ENCODE results near the gene WASF2.

The WASF2 gene

DNA sequence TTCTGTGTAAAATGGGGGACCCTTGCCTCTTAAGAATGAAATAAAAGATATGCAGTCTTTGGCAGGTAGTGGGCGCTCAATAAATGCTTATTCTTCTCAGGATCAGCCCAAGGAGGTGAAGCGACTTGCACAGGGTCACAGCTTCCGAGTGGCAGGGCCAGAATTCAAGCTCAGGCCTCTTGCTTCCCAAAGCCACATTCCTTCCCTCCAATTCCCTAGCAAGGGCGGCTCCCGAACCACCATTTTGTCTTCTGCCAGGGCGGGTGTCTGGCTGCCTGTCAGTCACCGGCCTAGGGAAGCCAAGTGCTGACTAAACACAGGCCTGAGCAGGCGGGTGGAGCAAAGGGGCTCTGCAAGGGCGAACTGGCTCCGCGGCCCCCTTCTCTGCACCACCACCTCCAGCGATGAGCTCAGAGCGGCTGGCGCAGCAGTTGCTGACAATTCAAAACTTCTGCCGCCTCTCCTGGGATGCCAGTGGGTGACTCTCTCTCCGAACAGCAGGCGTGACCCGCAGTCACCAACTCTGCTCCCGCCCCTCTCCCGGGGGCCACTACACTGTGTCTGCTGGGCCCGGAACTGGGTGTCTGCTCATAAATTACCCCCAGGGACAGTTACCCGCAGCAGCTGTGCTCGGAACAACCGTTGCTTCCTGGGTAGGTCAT, 86.8 kb downstream of the WASF2 start:
- Histone ChIP-seq H3K27me3 (ENCODE audit: insufficient read depth, low read length) (no peaks in the 10 kb centered on the region), H3K27ac (ENCODE audit: low read depth, low read length, poor library complexity, severe bottlenecking) (peak overlapping the region; percentile 94), H3K9me3 (ENCODE audit: low read length) (no peaks in the 10 kb centered on the region), H2AFZ (ENCODE audit: low read length) (no peak overlapping the region), H3K9ac (ENCODE audit: low read length) (peak overlapping the region; percentile 52), H3K9me2 (ENCODE audit: low read depth, low read length) (no peaks in the 10 kb centered on the region), H4K20me1 (ENCODE audit: insufficient read depth, low read length) (no peaks in the 10 kb centered on the region), H3K4me3 (ENCODE audit: low read depth, low read length, poor library complexity, severe bottlenecking) (peak overlapping the region; percentile 28), H3K79me2 (ENCODE audit: insufficient read depth, low read length) (no peaks in the 10 kb centered on the region), H3K4me1 (ENCODE audit: insufficient read depth, low read length, severe bottlenecking) (peaks cover 60% of the 10 kb centered on the region), H3F3A (ENCODE audit: insufficient read depth, low read length) (no peaks in the 10 kb centered on the region), H3K36me3 (ENCODE audit: insufficient read depth, low read length) (peaks cover 32% of the 10 kb centered on the region), H3K4me2 (ENCODE audit: low read length) (peak overlapping the region; percentile 65)
- TF ChIP-seq, protein P1, sequence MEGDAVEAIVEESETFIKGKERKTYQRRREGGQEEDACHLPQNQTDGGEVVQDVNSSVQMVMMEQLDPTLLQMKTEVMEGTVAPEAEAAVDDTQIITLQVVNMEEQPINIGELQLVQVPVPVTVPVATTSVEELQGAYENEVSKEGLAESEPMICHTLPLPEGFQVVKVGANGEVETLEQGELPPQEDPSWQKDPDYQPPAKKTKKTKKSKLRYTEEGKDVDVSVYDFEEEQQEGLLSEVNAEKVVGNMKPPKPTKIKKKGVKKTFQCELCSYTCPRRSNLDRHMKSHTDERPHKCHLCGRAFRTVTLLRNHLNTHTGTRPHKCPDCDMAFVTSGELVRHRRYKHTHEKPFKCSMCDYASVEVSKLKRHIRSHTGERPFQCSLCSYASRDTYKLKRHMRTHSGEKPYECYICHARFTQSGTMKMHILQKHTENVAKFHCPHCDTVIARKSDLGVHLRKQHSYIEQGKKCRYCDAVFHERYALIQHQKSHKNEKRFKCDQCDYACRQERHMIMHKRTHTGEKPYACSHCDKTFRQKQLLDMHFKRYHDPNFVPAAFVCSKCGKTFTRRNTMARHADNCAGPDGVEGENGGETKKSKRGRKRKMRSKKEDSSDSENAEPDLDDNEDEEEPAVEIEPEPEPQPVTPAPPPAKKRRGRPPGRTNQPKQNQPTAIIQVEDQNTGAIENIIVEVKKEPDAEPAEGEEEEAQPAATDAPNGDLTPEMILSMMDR (IDR thresholded peaks at IDR 0.05; ENCODE audit: low read length): peak; percentile 66
- no peak for TF ChIP-seq EZH2 (IDR thresholded peaks at IDR 0.05; ENCODE audit: borderline replicate concordance, low read length)

DNA sequence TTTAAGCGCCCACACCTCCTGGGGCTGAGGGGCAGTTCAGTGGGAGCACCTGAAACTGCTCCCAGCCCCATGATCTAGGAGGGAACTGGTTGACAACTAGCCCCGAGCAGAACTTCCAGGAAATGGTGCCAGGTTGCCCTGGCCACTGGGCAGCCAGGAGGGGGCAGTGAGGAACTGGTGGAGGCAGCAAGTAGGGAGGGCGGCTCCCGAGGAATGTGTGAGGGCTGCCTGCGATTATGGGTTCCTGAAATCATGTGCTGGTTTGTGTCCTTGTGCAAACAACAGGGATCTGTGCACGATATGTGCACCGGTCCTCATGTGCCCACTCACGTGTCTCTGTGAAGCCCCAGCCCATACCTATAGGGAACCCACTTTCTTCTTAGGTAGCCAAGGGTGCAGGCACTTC, 87.6 kb downstream of the WASF2 start:
- H3K36me3 ChIP-seq (ENCODE audit: insufficient read depth, low read length): peaks cover 23% of the 10 kb centered on the region
- H3K4me2 ChIP-seq (ENCODE audit: low read length): peak overlapping the region; percentile 65; the same call in 1 of the 2 replicates
- H2AFZ ChIP-seq (ENCODE audit: low read length): no peak overlapping the region
- no peak overlapping the region for H3K4me3 ChIP-seq (ENCODE audit: low read depth, low read length, poor library complexity, severe bottlenecking)
- H3K9ac ChIP-seq (ENCODE audit: low read length): peak overlapping the region; percentile 52; the same call in 1 of the 2 replicates
- H3K27ac ChIP-seq (ENCODE audit: low read depth, low read length, poor library complexity, severe bottlenecking): peak overlapping the region; percentile 94
- H3K27me3 ChIP-seq (ENCODE audit: insufficient read depth, low read length): no peaks in the 10 kb centered on the region
- H3K9me2 ChIP-seq (ENCODE audit: low read depth, low read length): no peaks in the 10 kb centered on the region
- H3K79me2 ChIP-seq (ENCODE audit: insufficient read depth, low read length): no peaks in the 10 kb centered on the region
- no peaks in the 10 kb centered on the region for H3K9me3 ChIP-seq (ENCODE audit: low read length)
- TF ChIP-seq, protein P1 (IDR thresholded peaks at IDR 0.05; ENCODE audit: low read length): peak; percentile 21; the same call in 1 of the 2 replicates
- TF ChIP-seq EZH2 (IDR thresholded peaks at IDR 0.05; ENCODE audit: borderline replicate concordance, low read length): no peak
- no peaks in the 10 kb centered on the region for H4K20me1 ChIP-seq (ENCODE audit: insufficient read depth, low read length)
- H3F3A ChIP-seq (ENCODE audit: insufficient read depth, low read length): no peaks in the 10 kb centered on the region
- H3K4me1 ChIP-seq (ENCODE audit: insufficient read depth, low read length, severe bottlenecking): peaks cover 52% of the 10 kb centered on the region

DNA sequence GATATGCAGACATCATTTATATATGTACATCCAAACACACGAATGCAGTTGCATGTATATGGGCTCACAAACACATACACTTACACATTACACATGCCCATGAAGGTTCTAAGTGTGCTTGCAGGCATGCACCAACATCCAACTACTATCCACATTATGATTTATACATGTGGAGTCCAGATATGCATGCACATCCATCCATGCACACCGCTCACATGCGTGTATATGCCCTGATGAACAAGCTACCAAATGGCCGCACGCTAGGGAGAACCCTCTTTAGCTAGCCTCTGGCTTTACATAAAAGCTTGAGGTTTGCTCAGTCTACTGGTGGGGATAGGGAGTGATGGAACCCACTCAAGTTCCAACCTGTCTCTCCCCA, 89.0 kb downstream of the WASF2 start:
- Histone ChIP-seq H3K4me2 (ENCODE audit: low read length) (no peak overlapping the region), H3K9ac (ENCODE audit: low read length) (no peak overlapping the region), H3K9me2 (ENCODE audit: low read depth, low read length) (no peaks in the 10 kb centered on the region), H3K4me1 (ENCODE audit: insufficient read depth, low read length, severe bottlenecking) (peaks cover 38% of the 10 kb centered on the region), H3K4me3 (ENCODE audit: low read depth, low read length, poor library complexity, severe bottlenecking) (no peak overlapping the region), H3K36me3 (ENCODE audit: insufficient read depth, low read length) (peaks cover 12% of the 10 kb centered on the region; the same call in 1 of the 2 replicates), H3K79me2 (ENCODE audit: insufficient read depth, low read length) (no peaks in the 10 kb centered on the region), H2AFZ (ENCODE audit: low read length) (no peak overlapping the region), H3K27me3 (ENCODE audit: insufficient read depth, low read length) (no peaks in the 10 kb centered on the region), H4K20me1 (ENCODE audit: insufficient read depth, low read length) (no peaks in the 10 kb centered on the region), H3K27ac (ENCODE audit: low read depth, low read length, poor library complexity, severe bottlenecking) (no peak overlapping the region), H3K9me3 (ENCODE audit: low read length) (no peaks in the 10 kb centered on the region), H3F3A (ENCODE audit: insufficient read depth, low read length) (no peaks in the 10 kb centered on the region)
- no peak for TF ChIP-seq EZH2 (IDR thresholded peaks at IDR 0.05; ENCODE audit: borderline replicate concordance, low read length)
- TF ChIP-seq, protein P1 (IDR thresholded peaks at IDR 0.05; ENCODE audit: low read length): no peak

Data from OCI-LY1 (cell line).